Measurements from ENCODE around the gene MMP21. TPM values are rescaled to one million over a fixed set of nuclear protein-coding genes. Genes with fewer than 3 reads are reported as not detected.

Gene MMP21
- polyA plus RNA-seq, 1 donor from 2014 or later: not detected

GRCh38 chr10:125761961-125762360 lies 13.7 kb downstream of the MMP21 start:
- H2AFZ ChIP-seq (ENCODE audit: low read depth, low read length): no peak overlapping the region
- H3K27me3 ChIP-seq (ENCODE audit: insufficient read depth, low read depth, low read length): no peaks in the 10 kb centered on the region
- no peaks in the 10 kb centered on the region for H3K9me2 ChIP-seq (ENCODE audit: insufficient read depth, low read length)
- H3K4me2 ChIP-seq (ENCODE audit: low read length): no peak overlapping the region
- H3K4me3 ChIP-seq (ENCODE audit: low read length): no peak overlapping the region
- H3K9me3 ChIP-seq (ENCODE audit: low read length): no peaks in the 10 kb centered on the region
- no peaks in the 10 kb centered on the region for H4K20me1 ChIP-seq (ENCODE audit: insufficient read depth)
- H3K79me2 ChIP-seq (replicated peaks; ENCODE audit: insufficient read depth, low read length): no peaks in the 10 kb centered on the region
- H3F3A ChIP-seq (ENCODE audit: insufficient read depth, low read length, poor library complexity, severe bottlenecking): no peaks in the 10 kb centered on the region
- H3K9ac ChIP-seq (ENCODE audit: low read length): no peak overlapping the region
- peaks cover 30% of the 10 kb centered on the region for H3K36me3 ChIP-seq (ENCODE audit: insufficient read depth, low read length)
- TF ChIP-seq EP300 (conservative IDR thresholded peaks at IDR 0.05; ENCODE audit: poor library complexity, severe bottlenecking) (no peak), EZH2 (IDR thresholded peaks at IDR 0.05; ENCODE audit: borderline replicate concordance, insufficient read depth, low read length, poor library complexity, severe bottlenecking) (no peak), TAF1 (IDR thresholded peaks at IDR 0.05; ENCODE audit: low read depth) (no peak), CTCF (IDR thresholded peaks at IDR 0.05; ENCODE audit: poor library complexity, severe bottlenecking) (no peak), POLR2AphosphoS5 (IDR thresholded peaks at IDR 0.05) (no peak), MXI1 (conservative IDR thresholded peaks at IDR 0.05; ENCODE audit: poor library complexity, severe bottlenecking) (no peak), SMC3 (conservative IDR thresholded peaks at IDR 0.05; ENCODE audit: poor library complexity) (no peak), RAD21 (conservative IDR thresholded peaks at IDR 0.05) (no peak), REST (IDR thresholded peaks at IDR 0.05; ENCODE audit: borderline replicate concordance) (no peak)
- no peak overlapping the region for H3K27ac ChIP-seq (ENCODE audit: low read length)

GRCh38 chr10:125757742-125758141 lies 17.9 kb downstream of the MMP21 start:
- H4K20me1 ChIP-seq (ENCODE audit: insufficient read depth): no peaks in the 10 kb centered on the region
- no peaks in the 10 kb centered on the region for H3K27me3 ChIP-seq (ENCODE audit: insufficient read depth, low read depth, low read length)
- no peaks in the 10 kb centered on the region for H3K9me2 ChIP-seq (ENCODE audit: insufficient read depth, low read length)
- no peak overlapping the region for H3K4me2 ChIP-seq (ENCODE audit: low read length)
- no peaks in the 10 kb centered on the region for H3K79me2 ChIP-seq (replicated peaks; ENCODE audit: insufficient read depth, low read length)
- H3K36me3 ChIP-seq (ENCODE audit: insufficient read depth, low read length): peaks cover 27% of the 10 kb centered on the region
- H3K4me3 ChIP-seq (ENCODE audit: low read length): no peak overlapping the region
- H3K27ac ChIP-seq (ENCODE audit: low read length): no peak overlapping the region
- H3K9me3 ChIP-seq (ENCODE audit: low read length): no peaks in the 10 kb centered on the region
- H3F3A ChIP-seq (ENCODE audit: insufficient read depth, low read length, poor library complexity, severe bottlenecking): no peaks in the 10 kb centered on the region
- TF ChIP-seq TAF1 (IDR thresholded peaks at IDR 0.05; ENCODE audit: low read depth) (no peak), EP300 (conservative IDR thresholded peaks at IDR 0.05; ENCODE audit: poor library complexity, severe bottlenecking) (no peak), EZH2 (IDR thresholded peaks at IDR 0.05; ENCODE audit: borderline replicate concordance, insufficient read depth, low read length, poor library complexity, severe bottlenecking) (no peak), RAD21 (conservative IDR thresholded peaks at IDR 0.05) (no peak), POLR2AphosphoS5 (IDR thresholded peaks at IDR 0.05) (no peak), REST (IDR thresholded peaks at IDR 0.05; ENCODE audit: borderline replicate concordance) (no peak), CTCF (IDR thresholded peaks at IDR 0.05; ENCODE audit: poor library complexity, severe bottlenecking) (no peak), SMC3 (conservative IDR thresholded peaks at IDR 0.05; ENCODE audit: poor library complexity) (no peak), MXI1 (conservative IDR thresholded peaks at IDR 0.05; ENCODE audit: poor library complexity, severe bottlenecking) (no peak)
- no peak overlapping the region for H2AFZ ChIP-seq (ENCODE audit: low read depth, low read length)
- no peak overlapping the region for H3K9ac ChIP-seq (ENCODE audit: low read length)

Measured in neural cell (in vitro differentiated cells).